ENCODE data around the gene USP24.
"Not testable (repeated sequence)": the region's sequence is repeated elsewhere in the genome, so short reads cannot be mapped to it uniquely, and the experiment has no call there.

USP24 gene

DNA sequence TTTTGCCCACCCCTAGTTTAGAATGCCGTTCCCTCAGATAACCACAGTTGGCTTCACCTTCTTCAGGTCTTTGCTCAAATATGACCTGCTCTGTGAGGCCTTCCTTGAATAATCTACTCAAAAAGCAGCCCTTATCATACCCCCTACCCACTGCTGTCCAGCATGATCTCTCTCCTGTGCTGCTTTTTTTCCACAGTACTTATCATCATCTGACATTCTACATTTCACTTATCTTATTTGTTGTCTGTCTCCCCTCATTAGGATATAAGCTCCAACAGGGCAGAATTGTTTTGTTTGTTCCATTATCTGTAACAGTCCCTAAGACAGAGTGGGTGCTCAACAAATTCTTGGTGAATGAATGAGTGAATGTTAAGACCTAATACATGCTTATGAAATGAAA lies 18.1 kb downstream of the USP24 start:
- no peak for DNase-seq

- no peak for DNase-seq
Measured at GRCh38 chr1:55196433-55197035, 18.6 kb downstream of the USP24 start.

GRCh38 chr1:55195521-55196233 lies 19.5 kb downstream of the USP24 start:
- no peak for DNase-seq

DNA sequence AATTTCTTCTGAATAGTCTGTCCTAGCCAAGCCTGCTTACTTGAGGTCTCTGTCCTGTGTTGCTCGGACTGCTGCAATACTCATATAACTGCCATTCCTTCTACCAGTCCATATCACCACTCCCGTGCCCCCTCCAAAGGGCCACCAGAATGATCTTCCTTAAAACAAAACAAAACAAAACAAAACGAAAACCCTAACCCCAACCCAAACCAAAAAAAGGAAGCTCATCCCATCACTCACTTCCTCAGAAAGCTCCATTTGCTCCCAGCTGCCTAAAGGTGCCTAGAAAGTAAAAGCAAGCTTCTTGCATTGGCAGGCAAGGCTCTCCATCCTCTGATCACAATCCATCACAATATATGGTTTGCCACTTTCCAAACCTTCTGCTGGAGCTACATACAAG lies 20.3 kb downstream of the USP24 start:
- no peak for DNase-seq

- DNase-seq, result no peak
Measured at GRCh38 chr1:55192093-55192492, 23.1 kb downstream of the USP24 start.

DNA sequence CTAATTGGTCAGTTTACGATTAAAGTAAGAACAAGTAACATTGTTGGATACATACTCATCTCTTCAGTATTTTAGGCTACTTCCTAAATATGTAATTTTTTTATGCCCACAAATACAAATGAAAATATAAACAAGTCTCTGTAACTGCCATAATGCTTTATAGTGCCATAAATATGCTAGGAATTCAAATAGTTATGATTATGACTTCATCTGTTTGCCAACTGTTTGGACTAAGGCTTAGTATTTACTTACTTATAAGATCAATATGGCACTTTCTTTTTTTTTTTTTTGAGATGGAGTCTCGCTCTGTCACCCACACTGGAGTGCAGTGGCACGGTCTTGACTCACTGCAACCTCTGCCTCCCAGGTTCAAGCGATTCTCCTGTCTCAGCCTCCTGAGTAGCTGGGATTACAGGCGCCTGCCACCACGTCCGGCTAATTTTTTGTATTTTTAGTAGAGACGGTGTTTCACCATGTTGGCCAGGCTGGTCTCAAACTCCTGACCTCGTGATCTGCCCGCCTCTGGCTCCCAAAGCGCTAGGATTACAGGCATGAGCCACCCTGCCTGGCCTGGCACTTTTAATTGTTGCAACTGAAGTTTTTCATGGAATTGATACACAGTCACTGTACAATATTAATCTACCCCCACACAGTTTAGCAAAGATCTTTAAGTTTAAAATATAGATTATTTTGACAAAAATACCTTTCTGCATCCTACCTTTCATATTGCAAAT lies 23.8 kb downstream of the USP24 start:
- DNase-seq, result not testable (repeated sequence)

- DNase-seq, result no peak
Measured at GRCh38 chr1:55190109-55190508, 25.1 kb downstream of the USP24 start.

DNA sequence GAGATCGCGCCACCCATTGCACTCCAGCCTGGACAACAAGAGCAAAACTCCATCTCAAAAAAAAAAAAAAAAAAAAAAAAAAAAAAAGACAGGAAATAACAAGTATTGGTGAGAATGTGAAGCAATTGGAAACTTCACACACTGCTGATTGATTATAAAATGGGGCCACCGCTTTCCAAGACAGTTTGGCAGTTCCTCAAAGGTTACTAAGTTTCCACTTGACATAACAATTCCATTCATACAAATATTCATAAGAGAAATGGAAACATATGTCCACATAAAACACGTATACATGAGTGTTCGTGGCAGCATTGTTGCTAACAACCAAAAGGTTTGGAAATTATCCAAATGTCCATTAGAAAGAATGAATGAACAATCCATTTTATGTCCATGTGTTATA lies 26.3 kb downstream of the USP24 start:
- DNase-seq, result no peak

DNA sequence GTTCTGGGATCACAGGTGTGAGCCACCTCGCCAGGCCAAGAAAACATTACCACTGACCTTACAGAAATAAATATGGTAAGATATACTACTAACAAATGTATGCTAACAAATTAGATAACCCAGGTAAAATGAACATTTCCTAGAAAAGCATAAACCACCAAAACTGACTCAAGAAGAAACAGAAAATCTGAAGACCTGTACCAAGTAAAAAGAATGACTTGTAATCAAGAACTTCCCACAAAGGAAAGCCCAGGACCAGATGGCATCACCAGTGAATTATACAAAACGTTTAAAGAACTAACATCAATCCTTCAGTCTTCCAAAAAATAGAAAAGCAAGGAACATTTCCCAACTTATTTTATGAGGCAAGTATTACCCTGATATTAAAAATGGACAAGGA lies 29.3 kb downstream of the USP24 start:
- no peak for DNase-seq

- DNase-seq, result no peak
Measured at GRCh38 chr1:55184859-55185258, 30.3 kb downstream of the USP24 start.

GRCh38 chr1:55181666-55182065 lies 33.5 kb downstream of the USP24 start:
- DNase-seq, result no peak

- no peak for DNase-seq
Measured at GRCh38 chr1:55180075-55180670, 35.0 kb downstream of the USP24 start.

GRCh38 chr1:55179177-55179835 lies 35.9 kb downstream of the USP24 start:
- DNase-seq, result no peak

- no peak for DNase-seq
Measured at GRCh38 chr1:55172687-55173086, 42.5 kb downstream of the USP24 start.

- DNase-seq, result no peak
Measured at GRCh38 chr1:55172272-55172671, 42.9 kb downstream of the USP24 start.

DNA sequence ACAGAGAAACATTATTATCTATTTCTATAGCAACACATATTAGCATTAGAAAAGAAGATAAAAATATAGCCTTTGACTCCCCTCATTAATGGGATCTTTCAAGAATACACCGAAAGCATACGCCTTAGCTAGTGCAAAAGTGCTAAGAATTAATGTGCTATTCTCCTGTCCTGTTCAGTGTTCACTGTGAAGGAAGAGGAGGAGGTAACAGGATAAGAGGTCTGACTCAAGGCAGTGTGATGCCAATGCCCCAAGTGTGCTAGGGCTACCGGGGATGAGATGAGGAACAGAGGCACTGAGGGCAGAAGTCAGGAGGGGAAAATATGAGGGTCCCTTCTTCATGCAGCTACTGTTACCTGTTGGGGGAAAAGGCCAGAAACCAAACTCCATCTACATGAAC lies 43.5 kb downstream of the USP24 start:
- no peak for DNase-seq

GRCh38 chr1:55170426-55170825 lies 44.7 kb downstream of the USP24 start:
- no peak for DNase-seq

DNA sequence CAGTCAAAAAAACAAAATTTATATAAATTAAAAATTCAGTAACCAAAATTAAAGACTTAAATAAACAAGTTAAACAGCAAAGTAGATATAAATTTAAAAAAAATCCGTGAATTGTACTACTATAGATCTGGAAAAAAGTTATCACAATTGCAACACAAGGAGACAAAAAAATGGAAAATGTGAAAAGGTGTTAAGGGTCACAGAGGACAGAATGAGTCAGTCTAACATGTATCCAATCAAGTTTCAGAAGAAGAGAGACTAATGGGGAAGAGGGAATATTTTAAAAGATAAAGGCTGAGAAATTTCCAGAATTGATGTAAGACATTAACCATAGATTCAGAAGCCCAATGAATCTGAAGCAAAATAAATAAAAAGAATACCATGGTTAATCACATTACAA lies 46.0 kb downstream of the USP24 start:
- DNase-seq, result no peak

DNA sequence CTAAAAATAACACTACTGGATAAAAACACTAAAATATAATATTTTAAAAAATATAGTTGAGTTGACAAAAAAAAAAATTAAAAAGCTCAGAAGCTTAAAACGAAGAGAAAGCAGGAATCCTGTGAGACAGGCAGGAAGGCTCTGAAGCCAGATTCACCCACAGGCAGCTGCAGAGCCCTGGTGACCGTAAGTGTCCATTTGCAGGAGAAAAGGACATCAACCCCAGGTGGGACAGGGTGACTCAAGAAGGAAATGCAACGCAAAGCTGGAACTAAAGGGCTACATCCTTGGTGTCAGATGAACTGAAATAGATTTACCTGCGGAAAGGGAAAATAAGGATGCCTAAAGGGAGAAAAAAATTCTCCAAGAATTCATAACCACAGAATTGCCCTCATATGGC lies 46.8 kb downstream of the USP24 start:
- DNase-seq, result no peak

DNA sequence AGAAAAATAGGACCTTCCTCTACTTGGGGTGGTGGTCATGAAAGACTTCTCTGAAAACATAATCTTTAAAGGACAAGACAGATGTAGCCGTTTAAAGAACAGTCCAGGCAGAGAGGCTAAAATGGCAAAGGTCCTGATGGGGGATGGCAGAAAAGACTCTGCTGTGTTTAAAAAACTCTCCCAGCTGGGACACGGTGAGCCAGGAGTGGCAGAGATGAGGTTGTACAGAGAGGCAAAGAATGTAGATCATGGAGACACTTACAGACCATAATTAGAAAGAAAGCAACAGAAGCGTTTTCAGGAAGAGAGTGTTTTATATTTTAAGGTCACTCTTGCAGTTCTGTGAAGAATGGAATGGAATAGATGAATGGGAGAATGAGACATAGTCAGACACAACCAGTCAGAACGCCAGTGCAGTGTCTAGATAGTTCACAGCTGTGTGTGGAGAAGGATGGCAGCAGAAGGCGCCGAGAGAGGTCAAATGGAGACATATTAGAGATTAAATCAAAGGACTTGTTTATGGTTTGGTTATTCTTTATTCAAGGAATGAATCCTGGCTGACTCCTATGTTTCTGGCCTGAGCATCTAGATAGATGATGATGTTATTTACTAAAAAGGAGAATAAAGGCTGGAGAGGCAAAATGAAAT lies 47.8 kb downstream of the USP24 start:
- no peak for DNase-seq

- DNase-seq, result no peak
Measured at GRCh38 chr1:55164906-55165305, 50.3 kb downstream of the USP24 start.

Measured in amygdala (tissue), 56 donors.